GM12878 (cell line): ENCODE data around the gene CWC27. TPM values are rescaled to one million over a fixed set of nuclear protein-coding genes. Genes with fewer than 3 reads are reported as not detected.

Source experiments
- ATF7 ChIP-seq: fragments of 450-650 bp; IDR thresholded peaks from 2 replicates; pipeline ENCODE4 v1.6.1; 2016; ENCODE audit warnings: low read depth, mild to moderate bottlenecking
- HCFC1 ChIP-seq: fragments of 150-350 bp; IDR thresholded peaks from 2 replicates; pipeline ENCODE4 v1.6.1; 2014; ENCODE audit warnings: low read length
- MYC ChIP-seq: IDR thresholded peaks from 2 replicates; pipeline ENCODE4 v1.6.1; 2011; ENCODE audit warnings: mild to moderate bottlenecking, low read length, moderate library complexity, inconsistent platforms; ENCODE audit not compliant: insufficient read depth, insufficient replicate concordance, insufficient read length, severe bottlenecking
- NR2C2 ChIP-seq: IDR thresholded peaks from 2 replicates; pipeline ENCODE4 v1.6.1; 2011; ENCODE audit warnings: borderline replicate concordance, low read depth; ENCODE audit not compliant: control insufficient read depth, insufficient read length
- PBX3 ChIP-seq: IDR thresholded peaks from 2 replicates; pipeline ENCODE4 v1.6.1; 2011; ENCODE audit warnings: mild to moderate bottlenecking, low read depth, low read length, moderate library complexity; ENCODE audit not compliant: insufficient replicate concordance
- SMARCA5 ChIP-seq: fragments of 450-650 bp; IDR thresholded peaks from 2 replicates; pipeline ENCODE4 v1.6.1; 2017; ENCODE audit warnings: mild to moderate bottlenecking
- SP1 ChIP-seq: IDR thresholded peaks from one replicate; pipeline ENCODE4 v1.6.1; 2011; ENCODE audit warnings: low read depth, low read length
- SUPT20H ChIP-seq: IDR thresholded peaks from 2 replicates; pipeline ENCODE4 v1.6.1; 2011; ENCODE audit warnings: low read depth, mild to moderate bottlenecking, low read length, moderate library complexity, borderline replicate concordance; ENCODE audit not compliant: control insufficient read depth
- TCF12 ChIP-seq: IDR thresholded peaks from 2 replicates; pipeline ENCODE4 v1.6.1; 2011; ENCODE audit warnings: low read depth, mild to moderate bottlenecking, low read length
- ZNF24 ChIP-seq: fragments of 450-650 bp; IDR thresholded peaks from 2 replicates; pipeline ENCODE4 v1.6.1; 2017; ENCODE audit warnings: antibody characterized with exemption, mild to moderate bottlenecking
- ZNF274 ChIP-seq: IDR thresholded peaks from one replicate; pipeline ENCODE4 v1.8.0; 2011; ENCODE audit not compliant: insufficient read length, insufficient read depth
- polyA plus RNA-seq, 11 experiments: library from polyadenylated mRNA; depleted of rRNA in 4 of 11; unstranded in 6 of 11; stranded (reverse) in 5 of 11; fragments of >200 nt; fragmentation: Nextera tagmentation in 4 of 11; fragmentation: Illumina TruSeq in 1 of 11; extraction: Ambion mirVana in 4 of 11; extraction: Trizol in 1 of 11; gene quantifications; 1 replicate in 1 of 11; 2 replicates in 10 of 11; pipeline versions ENCODE4 v1.2.1 to v1.2.3, GENCODE V29; 2011 to 2016; ENCODE audit warnings: inconsistent platforms in 2 of 11, missing spikeins in 2 of 11, low read depth in 1 of 11
- total RNA-seq, 4 experiments: library from RNA; depleted of rRNA in 3 of 4; stranded (reverse); fragments of >200 nt in 3 of 4; fragmentation: Illumina TruSeq in 1 of 4; extraction: Trizol in 1 of 4; gene quantifications; 2 replicates each; pipeline versions ENCODE4 v1.2.1 to v1.2.3, GENCODE V29; 2013 to 2021
- TF ChIP-seq, protein P1 (sequence below): fragments of 450-650 bp; IDR thresholded peaks from 2 replicates; pipeline ENCODE4 v1.6.1; 2016; ENCODE audit warnings: mild to moderate bottlenecking, moderate library complexity, borderline replicate concordance
- TF ChIP-seq, protein P2 (sequence below): IDR thresholded peaks from 2 replicates; pipeline ENCODE4 v1.6.1; 2012; ENCODE audit warnings: low read depth, low read length, improper control_type of control experiment

The CWC27 gene
- total and polyA plus RNA-seq, 10 of the 15 experiments (the other 5 are each of a cell fraction or from before 2014, with no cell fraction given), result 21.7 to 61.9 (median 47.0) TPM

GRCh38 chr5:64899838-64900237 lies 131.1 kb downstream of the CWC27 start (continued):
- TF ChIP-seq, protein P1, sequence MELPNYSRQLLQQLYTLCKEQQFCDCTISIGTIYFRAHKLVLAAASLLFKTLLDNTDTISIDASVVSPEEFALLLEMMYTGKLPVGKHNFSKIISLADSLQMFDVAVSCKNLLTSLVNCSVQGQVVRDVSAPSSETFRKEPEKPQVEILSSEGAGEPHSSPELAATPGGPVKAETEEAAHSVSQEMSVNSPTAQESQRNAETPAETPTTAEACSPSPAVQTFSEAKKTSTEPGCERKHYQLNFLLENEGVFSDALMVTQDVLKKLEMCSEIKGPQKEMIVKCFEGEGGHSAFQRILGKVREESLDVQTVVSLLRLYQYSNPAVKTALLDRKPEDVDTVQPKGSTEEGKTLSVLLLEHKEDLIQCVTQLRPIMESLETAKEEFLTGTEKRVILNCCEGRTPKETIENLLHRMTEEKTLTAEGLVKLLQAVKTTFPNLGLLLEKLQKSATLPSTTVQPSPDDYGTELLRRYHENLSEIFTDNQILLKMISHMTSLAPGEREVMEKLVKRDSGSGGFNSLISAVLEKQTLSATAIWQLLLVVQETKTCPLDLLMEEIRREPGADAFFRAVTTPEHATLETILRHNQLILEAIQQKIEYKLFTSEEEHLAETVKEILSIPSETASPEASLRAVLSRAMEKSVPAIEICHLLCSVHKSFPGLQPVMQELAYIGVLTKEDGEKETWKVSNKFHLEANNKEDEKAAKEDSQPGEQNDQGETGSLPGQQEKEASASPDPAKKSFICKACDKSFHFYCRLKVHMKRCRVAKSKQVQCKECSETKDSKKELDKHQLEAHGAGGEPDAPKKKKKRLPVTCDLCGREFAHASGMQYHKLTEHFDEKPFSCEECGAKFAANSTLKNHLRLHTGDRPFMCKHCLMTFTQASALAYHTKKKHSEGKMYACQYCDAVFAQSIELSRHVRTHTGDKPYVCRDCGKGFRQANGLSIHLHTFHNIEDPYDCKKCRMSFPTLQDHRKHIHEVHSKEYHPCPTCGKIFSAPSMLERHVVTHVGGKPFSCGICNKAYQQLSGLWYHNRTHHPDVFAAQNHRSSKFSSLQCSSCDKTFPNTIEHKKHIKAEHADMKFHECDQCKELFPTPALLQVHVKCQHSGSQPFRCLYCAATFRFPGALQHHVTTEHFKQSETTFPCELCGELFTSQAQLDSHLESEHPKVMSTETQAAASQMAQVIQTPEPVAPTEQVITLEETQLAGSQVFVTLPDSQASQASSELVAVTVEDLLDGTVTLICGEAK, result no peak
- TF ChIP-seq PBX3 (no peak), SP1 (no peak), TCF12 (no peak), HCFC1 (no peak), MYC (no peak), ATF7 (no peak), ZNF274 (no peak), SUPT20H (no peak), SMARCA5 (no peak), ZNF24 (no peak), NR2C2 (no peak)
- TF ChIP-seq, protein P2, sequence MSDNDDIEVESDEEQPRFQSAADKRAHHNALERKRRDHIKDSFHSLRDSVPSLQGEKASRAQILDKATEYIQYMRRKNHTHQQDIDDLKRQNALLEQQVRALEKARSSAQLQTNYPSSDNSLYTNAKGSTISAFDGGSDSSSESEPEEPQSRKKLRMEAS, result no peak
- TF ChIP-seq, all 136 proteins: peak for 0
